ENCODE results near the gene NAB2. TPM values are rescaled to one million over a fixed set of nuclear protein-coding genes. Genes with fewer than 3 reads are reported as not detected.
"Not testable (repeated sequence)": the region's sequence is repeated elsewhere in the genome, so short reads cannot be mapped to it uniquely, and the experiment has no call there.

The NAB2 gene
- total RNA-seq, 4 donors from 2014 or later, result 28.2 to 52.5 (median 36.9) TPM

DNA sequence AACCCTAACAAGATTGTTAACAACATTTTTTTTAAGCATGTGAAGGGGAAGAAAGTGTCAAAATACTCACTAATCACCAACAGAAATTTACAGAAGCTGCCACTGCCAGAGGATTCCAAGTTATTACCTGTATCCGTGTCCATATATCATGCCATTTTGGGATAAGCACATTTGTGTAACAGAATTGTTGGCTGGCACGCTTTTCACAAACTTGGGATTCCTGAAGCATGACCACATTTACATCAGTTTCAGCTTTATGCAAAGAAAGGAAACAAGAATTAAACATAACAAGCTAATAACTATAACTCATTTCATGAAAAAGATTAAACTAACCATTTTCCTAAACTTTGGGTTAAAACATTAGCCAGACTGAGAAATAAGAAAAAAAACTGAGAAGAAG is 16.3 kb upstream of the NAB2 start:
- H3K4me3 ChIP-seq, result no peak overlapping the region
- H3K4me1 ChIP-seq, result peaks cover 25% of the 10 kb centered on the region
- peak overlapping the region; percentile 49 for H3K27ac ChIP-seq
- no peak for TF ChIP-seq POLR2A (IDR thresholded peaks at IDR 0.05)
- no peaks in the 10 kb centered on the region for H3K9me3 ChIP-seq
- no peaks in the 10 kb centered on the region for H3K27me3 ChIP-seq
- WGBS, result 49% methylated on average over 2 of the region's 2 CpGs
- no peak for DNase-seq (ENCODE audit: low spot score in 2 of 2)
- peaks cover 19% of the 10 kb centered on the region for H3K36me3 ChIP-seq

DNA sequence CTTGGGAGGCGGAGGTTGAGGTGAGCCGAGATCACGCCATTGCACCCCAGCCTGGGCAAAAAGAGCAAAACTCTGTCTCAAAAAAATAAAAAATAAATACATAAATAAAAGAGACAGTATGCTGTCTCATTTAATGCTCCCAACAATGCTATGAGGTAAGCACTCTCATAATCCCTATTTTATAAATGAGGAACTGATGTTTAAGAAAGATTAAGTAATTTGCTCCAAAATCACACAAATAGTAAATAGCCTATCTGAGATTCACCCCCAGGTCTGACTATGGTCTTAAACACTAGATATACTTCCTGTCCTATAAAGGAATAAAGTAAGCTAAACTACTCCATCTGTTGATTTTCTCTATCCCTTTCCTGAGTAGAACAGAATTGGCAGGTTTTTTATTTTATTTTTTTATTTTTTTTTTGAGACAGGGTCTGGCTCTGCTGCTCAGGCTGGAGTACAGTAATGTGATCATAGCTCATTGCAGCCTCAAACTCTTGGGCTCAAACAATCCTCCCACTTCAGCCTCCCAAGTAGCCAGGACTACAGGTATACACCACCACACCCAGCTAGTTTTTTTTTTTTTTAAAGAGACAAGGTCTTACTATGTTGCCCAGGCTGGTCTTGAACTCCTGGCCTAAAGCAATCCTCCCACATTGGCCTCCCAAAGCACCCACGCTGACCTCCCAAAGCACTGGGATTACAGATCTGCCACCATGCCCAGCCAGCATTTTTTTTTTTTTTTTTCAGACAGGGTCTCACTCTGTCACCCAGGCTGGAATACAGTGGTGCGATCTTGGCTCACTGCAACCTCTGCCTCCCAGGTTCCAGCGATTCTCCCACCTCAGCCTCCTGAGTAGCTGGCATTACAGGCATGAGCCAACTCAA is 15.1 kb upstream of the NAB2 start:
- not testable (repeated sequence) for DNase-seq (ENCODE audit: low spot score in 2 of 2); H3K27me3 ChIP-seq; H3K9me3 ChIP-seq
- H3K4me3 ChIP-seq, result peak overlapping the region; percentile 25
- peaks cover 32% of the 10 kb centered on the region for H3K4me1 ChIP-seq
- 85% methylated on average over 6 of the region's 6 CpGs for WGBS
- H3K36me3 ChIP-seq, result peaks cover 15% of the 10 kb centered on the region
- peak overlapping the region; percentile 49 for H3K27ac ChIP-seq

DNA sequence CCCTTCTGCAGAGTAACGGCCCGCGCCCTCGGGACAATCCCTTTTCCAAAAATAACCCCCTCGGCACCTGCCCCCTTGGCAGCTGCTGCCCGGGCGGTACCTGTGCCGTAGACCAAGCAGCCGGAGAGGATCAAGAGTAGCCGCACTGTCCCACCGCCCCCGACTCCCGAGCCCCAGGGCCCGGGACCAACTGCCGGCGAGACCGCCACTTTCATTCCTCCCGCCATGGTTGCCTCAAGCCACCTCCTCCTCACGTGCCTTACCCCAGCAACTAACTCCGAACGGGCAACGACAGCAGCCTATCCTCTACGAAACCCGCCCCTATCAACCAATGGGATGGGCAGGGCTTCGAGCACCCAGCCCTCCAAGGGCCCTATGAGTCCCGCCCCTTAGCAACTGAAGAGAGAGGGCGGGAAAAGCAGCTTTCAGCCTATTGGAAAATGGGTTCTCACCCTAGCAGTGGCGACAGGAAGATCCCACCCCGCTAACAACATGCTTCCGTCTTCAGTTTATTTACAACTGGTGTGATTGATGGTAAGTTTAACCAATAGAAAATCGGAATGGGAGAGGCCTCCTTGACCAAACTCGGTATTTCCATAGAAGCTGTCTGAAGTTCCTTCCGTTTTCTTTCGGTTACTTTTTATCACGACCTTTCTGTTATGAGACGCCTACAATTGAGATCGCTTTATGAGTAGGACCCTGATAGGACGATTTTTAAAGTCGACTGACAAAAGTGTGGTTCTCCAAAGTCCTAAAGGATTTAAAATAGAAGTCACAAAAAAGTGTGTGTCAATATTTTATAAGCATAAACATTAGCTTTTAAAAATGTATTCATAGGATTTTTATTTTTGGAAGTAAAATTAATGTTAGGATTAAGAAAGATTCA is 10.2 kb upstream of the NAB2 start, which contains the start of gene NEMP1:
Gene NEMP1 (minus strand): TSS at position 273 of the 886 bp plus-strand sequence. CDS start 46 bp downstream, at position 227.
- WGBS, result under 1% methylated on average over 35 of the region's 39 CpGs
- TF ChIP-seq POLR2AphosphoS5 (IDR thresholded peaks at IDR 0.05), result peak in 1 of 3 donors; percentile 77
- TF ChIP-seq POLR2A (IDR thresholded peaks at IDR 0.05), result no peak
- peak within 1 kb of the TSS; percentile 79 for H3K27ac ChIP-seq
- no peaks in the 10 kb centered on the region for H3K27me3 ChIP-seq
- H3K4me3 ChIP-seq, result peak within 1 kb of the TSS; percentile 86
- DNase-seq (ENCODE audit: low spot score in 2 of 2), result peak; percentile 97 to 98
- peaks cover 13% of the 10 kb centered on the region for H3K4me1 ChIP-seq
- no peaks in the 10 kb centered on the region for H3K36me3 ChIP-seq
- no peaks in the 10 kb centered on the region for H3K9me3 ChIP-seq

DNA sequence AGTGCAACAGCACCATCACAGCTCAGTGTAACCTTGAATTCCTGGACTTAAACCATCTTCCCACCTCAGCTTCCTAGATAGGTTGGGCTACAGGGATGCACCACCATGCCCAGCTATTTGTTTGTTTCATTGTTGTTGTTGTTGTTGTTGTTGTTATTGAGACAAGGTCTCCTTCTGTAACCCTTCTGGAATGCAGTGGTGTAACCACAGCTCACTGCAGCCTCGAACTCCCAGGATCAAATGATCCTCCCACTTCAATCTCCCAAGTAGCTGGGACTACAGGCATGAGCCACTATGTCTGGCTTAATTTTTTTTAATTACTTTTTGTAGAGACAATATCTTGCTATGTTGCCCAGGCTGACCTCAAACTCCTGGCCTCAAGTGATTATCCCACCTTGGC is 9.1 kb upstream of the NAB2 start:
- H3K4me1 ChIP-seq, result peaks cover 13% of the 10 kb centered on the region
- DNase-seq (ENCODE audit: low spot score in 2 of 2), result no peak
- no peak overlapping the region for H3K27ac ChIP-seq
- WGBS, result 58% methylated on average over 1 of the region's 1 CpG
- TF ChIP-seq, protein P1, sequence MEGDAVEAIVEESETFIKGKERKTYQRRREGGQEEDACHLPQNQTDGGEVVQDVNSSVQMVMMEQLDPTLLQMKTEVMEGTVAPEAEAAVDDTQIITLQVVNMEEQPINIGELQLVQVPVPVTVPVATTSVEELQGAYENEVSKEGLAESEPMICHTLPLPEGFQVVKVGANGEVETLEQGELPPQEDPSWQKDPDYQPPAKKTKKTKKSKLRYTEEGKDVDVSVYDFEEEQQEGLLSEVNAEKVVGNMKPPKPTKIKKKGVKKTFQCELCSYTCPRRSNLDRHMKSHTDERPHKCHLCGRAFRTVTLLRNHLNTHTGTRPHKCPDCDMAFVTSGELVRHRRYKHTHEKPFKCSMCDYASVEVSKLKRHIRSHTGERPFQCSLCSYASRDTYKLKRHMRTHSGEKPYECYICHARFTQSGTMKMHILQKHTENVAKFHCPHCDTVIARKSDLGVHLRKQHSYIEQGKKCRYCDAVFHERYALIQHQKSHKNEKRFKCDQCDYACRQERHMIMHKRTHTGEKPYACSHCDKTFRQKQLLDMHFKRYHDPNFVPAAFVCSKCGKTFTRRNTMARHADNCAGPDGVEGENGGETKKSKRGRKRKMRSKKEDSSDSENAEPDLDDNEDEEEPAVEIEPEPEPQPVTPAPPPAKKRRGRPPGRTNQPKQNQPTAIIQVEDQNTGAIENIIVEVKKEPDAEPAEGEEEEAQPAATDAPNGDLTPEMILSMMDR (IDR thresholded peaks at IDR 0.05), result no peak
- TF ChIP-seq POLR2AphosphoS5 (IDR thresholded peaks at IDR 0.05) (no peak), POLR2A (IDR thresholded peaks at IDR 0.05) (no peak), EP300 (IDR thresholded peaks at IDR 0.05) (no peak)
- H3K27me3 ChIP-seq, result no peaks in the 10 kb centered on the region
- no peaks in the 10 kb centered on the region for H3K36me3 ChIP-seq
- no peaks in the 10 kb centered on the region for H3K9me3 ChIP-seq
- H3K4me3 ChIP-seq, result no peak overlapping the region

DNA sequence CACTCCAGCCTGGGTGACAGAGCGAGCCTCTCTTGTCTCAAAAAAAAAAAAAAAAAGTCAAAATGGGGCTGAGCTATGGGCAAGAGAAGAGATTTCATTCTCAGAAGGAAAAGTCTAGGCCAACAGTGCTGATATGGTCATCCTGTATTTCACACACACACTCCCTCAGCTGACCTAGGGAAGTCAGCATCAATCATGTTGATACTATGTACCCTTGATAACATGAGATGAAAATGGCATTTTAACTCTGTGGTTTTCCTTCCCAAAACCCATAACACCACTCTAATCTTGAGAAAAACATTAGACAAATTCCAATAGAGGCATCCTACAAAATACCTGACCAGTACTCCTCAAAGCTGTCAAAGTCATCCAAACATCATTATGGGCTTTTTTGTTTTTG is 8.1 kb upstream of the NAB2 start:
- TF ChIP-seq POLR2A (IDR thresholded peaks at IDR 0.05), result no peak
- TF ChIP-seq POLR2AphosphoS5 (IDR thresholded peaks at IDR 0.05), result no peak
- no peak for TF ChIP-seq EP300 (IDR thresholded peaks at IDR 0.05)
- TF ChIP-seq, protein P1 (IDR thresholded peaks at IDR 0.05), result no peak
- no peak overlapping the region for H3K4me3 ChIP-seq
- DNase-seq (ENCODE audit: low spot score in 2 of 2), result no peak
- H3K4me1 ChIP-seq, result peaks cover 21% of the 10 kb centered on the region
- no peaks in the 10 kb centered on the region for H3K36me3 ChIP-seq
- H3K27me3 ChIP-seq, result no peaks in the 10 kb centered on the region
- WGBS, result 100% methylated on average over 1 of the region's 1 CpG
- no peak overlapping the region for H3K27ac ChIP-seq
- no peaks in the 10 kb centered on the region for H3K9me3 ChIP-seq

DNA sequence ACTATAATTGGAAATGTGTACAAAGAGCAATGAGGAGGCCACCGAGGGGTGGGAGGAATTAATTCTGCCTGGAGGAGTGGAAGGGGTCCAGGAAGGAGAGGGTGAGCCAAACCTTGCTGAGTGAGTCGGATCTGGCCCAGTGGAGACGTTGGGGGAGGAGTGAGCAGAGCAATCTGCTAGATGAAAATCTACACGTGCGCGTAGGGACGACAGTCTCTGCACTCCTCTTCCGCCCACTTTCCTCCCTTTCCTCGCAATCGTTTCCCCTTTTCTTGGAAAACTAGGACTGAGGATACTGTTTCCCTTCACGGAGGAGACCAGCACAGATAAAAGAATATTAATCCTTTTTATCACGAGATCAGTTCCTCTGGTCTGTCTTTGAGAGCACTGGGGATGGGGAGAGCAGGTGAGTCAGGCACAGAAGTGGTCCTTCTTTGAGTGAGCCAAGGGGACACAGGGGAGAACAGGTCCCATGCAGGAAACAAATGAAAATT is 2.9 kb upstream of the NAB2 start:
- Histone ChIP-seq H3K27ac (peak overlapping the region; percentile 97), H3K27me3 (no peaks in the 10 kb centered on the region), H3K4me1 (peaks cover 30% of the 10 kb centered on the region), H3K36me3 (peaks cover under 1% of the 10 kb centered on the region), H3K9me3 (no peaks in the 10 kb centered on the region), H3K4me3 (peak overlapping the region; percentile 74)
- no peak for TF ChIP-seq POLR2AphosphoS5 (IDR thresholded peaks at IDR 0.05)
- TF ChIP-seq, protein P1 (IDR thresholded peaks at IDR 0.05), result no peak
- TF ChIP-seq POLR2A (IDR thresholded peaks at IDR 0.05), result no peak
- TF ChIP-seq EP300 (IDR thresholded peaks at IDR 0.05), result no peak
- 4% methylated on average over 12 of the region's 12 CpGs for WGBS
- DNase-seq (ENCODE audit: low spot score in 2 of 2), result peak in 1 of 2 donors; percentile 79
